HEK293 (cell line): ENCODE measurements around the gene SRR.
A peak's percentile ranks its signal among the peaks of the same experiment; 100 is the strongest.

Experiments
- CTCF ChIA-PET: fragments of 350-600 bp; formaldehyde crosslinking; extraction: SDS; loops from one replicate; lab custom pipeline; 2021; ENCODE audit warnings: antibody characterized with exemption; lab: Yijun Ruan, JAX
- POLR2A ChIA-PET: fragments of 300-600 bp; formaldehyde crosslinking; extraction: SDS; loops from one replicate; lab custom pipeline; 2020; ENCODE audit warnings: antibody characterized with exemption, inconsistent platforms; lab: Yijun Ruan, JAX
- H3K27ac ChIP-seq: fragments of 200-500 bp; sonication (Bioruptor generic); 2 replicates; pipeline ENCODE4 v1.5.1; 2014; ENCODE audit warnings: low read depth, low read length, control low read depth, inconsistent platforms; ENCODE audit errors: extremely low read depth
- H3K36me3 ChIP-seq, 2 experiments: fragments of 200-500 bp in 1 of 2; sonication (Bioruptor generic) in 1 of 2; 1 replicate in 1 of 2; 2 replicates in 1 of 2; pipeline ENCODE4 v1.5.1; 2014 to 2017; ENCODE audit warnings: inconsistent platforms in 2 of 2, low read length in 2 of 2; ENCODE audit not compliant: control insufficient read depth in 2 of 2, insufficient read depth in 1 of 2
- H3K4me1 ChIP-seq: fragments of 200-500 bp; sonication (Bioruptor generic); 2 replicates; pipeline ENCODE4 v1.5.1; 2014; ENCODE audit warnings: mild to moderate bottlenecking, low read length, inconsistent platforms; ENCODE audit not compliant: control insufficient read depth, insufficient read depth
- H3K4me3 ChIP-seq: 2 replicates; pipeline ENCODE4 v1.5.1; 2011; ENCODE audit warnings: low read depth, mild to moderate bottlenecking, control low read depth, low read length, moderate library complexity
- H3K9me3 ChIP-seq: fragments of 200-500 bp; sonication (Bioruptor generic); 2 replicates; pipeline ENCODE4 v1.5.1; 2014; ENCODE audit warnings: low read depth, low read length, inconsistent platforms; ENCODE audit not compliant: control insufficient read depth, insufficient read depth
- EGR2 ChIP-seq: fragments of 450-650 bp; formaldehyde crosslinking; IDR thresholded peaks from 2 replicates; pipeline ENCODE4 v1.5.1; 2016; ENCODE audit warnings: low read depth, missing biosample characterization, missing genetic modification characterization
- HIC1 ChIP-seq: fragments of 450-650 bp; formaldehyde crosslinking; IDR thresholded peaks from 2 replicates; pipeline ENCODE4 v1.5.1; 2016; ENCODE audit warnings: missing biosample characterization, missing genetic modification characterization
- PATZ1 ChIP-seq: fragments of 450-650 bp; formaldehyde crosslinking; IDR thresholded peaks from 2 replicates; pipeline ENCODE4 v1.5.1; 2016; ENCODE audit warnings: missing biosample characterization, missing genetic modification characterization
- PRDM10 ChIP-seq: fragments of 450-650 bp; formaldehyde crosslinking; IDR thresholded peaks from 2 replicates; pipeline ENCODE4 v1.5.1; 2016; ENCODE audit warnings: missing biosample characterization, missing genetic modification characterization
- REST ChIP-seq: fragments of 450-650 bp; formaldehyde crosslinking; IDR thresholded peaks from 2 replicates; pipeline ENCODE4 v1.5.1; 2016; ENCODE audit warnings: missing biosample characterization, missing genetic modification characterization
- SP3 ChIP-seq: fragments of 450-650 bp; formaldehyde crosslinking; IDR thresholded peaks from 2 replicates; pipeline ENCODE4 v1.5.1; 2016; ENCODE audit warnings: missing biosample characterization, missing genetic modification characterization
- SP7 ChIP-seq: fragments of 450-650 bp; formaldehyde crosslinking; IDR thresholded peaks from 2 replicates; pipeline ENCODE4 v1.5.1; 2016; ENCODE audit warnings: missing biosample characterization, missing genetic modification characterization
- ZBTB20 ChIP-seq: fragments of 450-650 bp; formaldehyde crosslinking; IDR thresholded peaks from 2 replicates; pipeline ENCODE4 v1.5.1; 2016; ENCODE audit warnings: missing biosample characterization, missing genetic modification characterization
- ZBTB26 ChIP-seq: fragments of 450-650 bp; formaldehyde crosslinking; optimal IDR thresholded peaks from 2 replicates; pipeline ENCODE3; 2016; ENCODE audit warnings: missing biosample characterization, mild to moderate bottlenecking, missing genetic modification characterization
- ZBTB7A ChIP-seq: fragments of 450-650 bp; formaldehyde crosslinking; IDR thresholded peaks from 2 replicates; pipeline ENCODE4 v1.5.1; 2016; ENCODE audit warnings: low read depth, missing biosample characterization, missing genetic modification characterization
- ZNF2 ChIP-seq: fragments of 450-650 bp; formaldehyde crosslinking; IDR thresholded peaks from 2 replicates; pipeline ENCODE4 v1.5.1; 2016; ENCODE audit warnings: missing biosample characterization, missing genetic modification characterization
- ZNF24 ChIP-seq: fragments of 450-650 bp; formaldehyde crosslinking; IDR thresholded peaks from 2 replicates; pipeline ENCODE4 v1.5.1; 2016; ENCODE audit warnings: missing biosample characterization, missing genetic modification characterization
- ZNF510 ChIP-seq: fragments of 450-650 bp; formaldehyde crosslinking; IDR thresholded peaks from 2 replicates; pipeline ENCODE4 v1.5.1; 2018; ENCODE audit warnings: mild to moderate bottlenecking, missing genetic modification characterization, missing biosample characterization; ENCODE audit not compliant: insufficient replicate concordance
- ZNF561 ChIP-seq: fragments of 450-650 bp; IDR thresholded peaks from 2 replicates; pipeline ENCODE4 v1.5.1; 2018; ENCODE audit warnings: missing biosample characterization, missing genetic modification characterization, borderline replicate concordance
- ZNF677 ChIP-seq: fragments of 450-650 bp; IDR thresholded peaks from 2 replicates; pipeline ENCODE4 v1.5.0; 2018; ENCODE audit warnings: missing biosample characterization, mild to moderate bottlenecking, missing genetic modification characterization, moderate library complexity
- ZSCAN5A ChIP-seq: fragments of 450-650 bp; formaldehyde crosslinking; IDR thresholded peaks from 2 replicates; pipeline ENCODE4 v1.5.1; 2016; ENCODE audit warnings: missing biosample characterization, missing genetic modification characterization

The SRR gene

GRCh38 chr17:2337544-2338314, 34.0 kb downstream of the SRR start (continued):
- TF ChIP-seq ZBTB20 (tag by site-specific recombination) (peak; percentile 23; the same call in 1 of the 2 replicates), SP7 (peak; percentile 64), ZNF561 (tag by site-specific recombination) (peak; percentile 63; the same call in 1 of the 2 replicates), PRDM10 (tag by site-specific recombination) (peak; percentile 99), HIC1 (tag by site-specific recombination) (peak; percentile 85)

GRCh38 chr17:2338315-2338657, 34.5 kb downstream of the SRR start:
- peak overlapping the region; percentile 56 for H3K4me3 ChIP-seq
- POLR2A ChIA-PET: interaction anchor here (0.6 to 4.0 kb wide), 6 partner anchors 9 to 292 kb away, joined by 3 to 49 read pairs (median 18); partner anchors contain the start of genes SMG6 and SRR
- peaks cover 14% of the 10 kb centered on the region for H3K4me1 ChIP-seq
- H3K9me3 ChIP-seq: no peaks in the 10 kb centered on the region
- peaks cover 22 to 33% of the 10 kb centered on the region in 2 experiments for H3K36me3 ChIP-seq
- peak overlapping the region; percentile 48; the same call in 1 of the 2 replicates for H3K27ac ChIP-seq
- CTCF ChIA-PET: interaction anchor here (0.7 to 10.9 kb wide), 4 partner anchors 11 to 208 kb away, joined by 4 to 110 read pairs (median 6); no protein-coding TSS in a partner anchor
- TF ChIP-seq ZBTB26 (tag by site-specific recombination): no peak
- 0 out of 2 replicates have a peak, but pooled peaks have one; percentile 49 for TF ChIP-seq ZNF24 (tag by site-specific recombination)
- TF ChIP-seq ZSCAN5A (tag by site-specific recombination): no peak
- peak; percentile 21; the same call in 1 of the 2 replicates for TF ChIP-seq EGR2 (tag by site-specific recombination)
- TF ChIP-seq ZNF510 (tag by site-specific recombination): no peak
- peak; percentile 82 for TF ChIP-seq REST (tag by site-specific recombination)
- TF ChIP-seq ZBTB7A (tag by site-specific recombination): 0 out of 2 replicates have a peak, but pooled peaks have one; percentile 23
- TF ChIP-seq ZNF2: peak; percentile 55; the same call in 1 of the 2 replicates
- TF ChIP-seq ZNF677 (tag by site-specific recombination): no peak
- peak; percentile 69; the same call in 1 of the 2 replicates for TF ChIP-seq PATZ1 (tag by site-specific recombination)
- 0 out of 2 replicates have a peak, but pooled peaks have one; percentile 4 for TF ChIP-seq SP3 (tag by site-specific recombination)
- TF ChIP-seq, all 188 proteins: peak for 7
